GM23248 (cell line): ENCODE data around the gene SPOCK2. TPM values are rescaled to one million over a fixed set of nuclear protein-coding genes. Genes with fewer than 3 reads are reported as not detected.

ENCODE experiments used
- DNase-seq: peaks from one replicate; pipeline ENCODE4 v3.0.0-alpha.2; 2015
- H2AFZ ChIP-seq: fragments of 200-600 bp; sonication (generic); 2 replicates; pipeline ENCODE4 v1.6.1; 2016; ENCODE audit warnings: antibody characterized with exemption
- H3F3A ChIP-seq: fragments of 200-600 bp; sonication (generic); 2 replicates; pipeline ENCODE4 v1.6.1; 2016; ENCODE audit warnings: mild to moderate bottlenecking, antibody characterized with exemption, mixed run types; ENCODE audit not compliant: insufficient read depth
- H3K27ac ChIP-seq: fragments of 200-600 bp; sonication (generic); 2 replicates; pipeline ENCODE4 v1.5.1; 2016; ENCODE audit warnings: mild to moderate bottlenecking
- H3K27me3 ChIP-seq: fragments of 200-600 bp; sonication (generic); replicated peaks from 2 replicates; pipeline ENCODE4 v1.6.1; 2016; ENCODE audit warnings: mild to moderate bottlenecking; ENCODE audit not compliant: insufficient read depth
- H3K36me3 ChIP-seq: fragments of 200-600 bp; sonication (generic); 2 replicates; pipeline ENCODE4 v1.6.1; 2016; ENCODE audit warnings: low read depth, mild to moderate bottlenecking
- H3K4me1 ChIP-seq: fragments of 200-600 bp; sonication (generic); 2 replicates; pipeline ENCODE4 v1.6.1; 2016; ENCODE audit warnings: mild to moderate bottlenecking; ENCODE audit not compliant: insufficient read depth
- H3K4me2 ChIP-seq: fragments of 200-600 bp; sonication (generic); one replicate; pipeline ENCODE4 v1.6.1; 2016; ENCODE audit warnings: mild to moderate bottlenecking; ENCODE audit not compliant: unreplicated experiment
- H3K4me3 ChIP-seq: fragments of 200-600 bp; sonication (generic); 2 replicates; pipeline ENCODE4 v1.5.1; 2016; ENCODE audit warnings: mild to moderate bottlenecking
- H3K79me2 ChIP-seq: fragments of 200-600 bp; sonication (generic); 2 replicates; pipeline ENCODE4 v1.6.1; 2016; ENCODE audit warnings: mild to moderate bottlenecking; ENCODE audit not compliant: insufficient read depth
- H3K9ac ChIP-seq: fragments of 200-600 bp; sonication (generic); 2 replicates; pipeline ENCODE4 v1.6.1; 2016; ENCODE audit warnings: mild to moderate bottlenecking
- H3K9me2 ChIP-seq: fragments of 200-600 bp; sonication (generic); 2 replicates; pipeline ENCODE4 v1.6.1; 2016; ENCODE audit warnings: mixed run types, mild to moderate bottlenecking, moderate library complexity; ENCODE audit not compliant: insufficient read depth
- H3K9me3 ChIP-seq: fragments of 200-600 bp; sonication (generic); one replicate; pipeline ENCODE4 v1.6.1; 2017; ENCODE audit warnings: low read depth
- H4K20me1 ChIP-seq: fragments of 200-600 bp; sonication (generic); 2 replicates; pipeline ENCODE4 v1.6.0; 2016; ENCODE audit not compliant: insufficient read depth
- EZH2 ChIP-seq: fragments of 200-600 bp; sonication (generic); IDR thresholded peaks from 2 replicates; pipeline ENCODE4 v1.6.1; 2018; ENCODE audit warnings: antibody characterized with exemption, mild to moderate bottlenecking; ENCODE audit not compliant: insufficient read depth, poor library complexity, severe bottlenecking
- EZH2phosphoT487 ChIP-seq: fragments of 200-600 bp; sonication (generic); IDR thresholded peaks from 2 replicates; pipeline ENCODE4 v1.6.1; 2018; ENCODE audit warnings: antibody characterized with exemption, moderate library complexity, mild to moderate bottlenecking, low read depth; ENCODE audit not compliant: insufficient read depth
- WGBS, 2 experiments: methylation state at CpG; one replicate each; pipeline ENCODE4 v1.1.6; 2015 to 2017; ENCODE audit warnings: low lambda C conversion rate in 2 of 2, low coverage in 1 of 2; ENCODE audit errors: missing lambda C conversion rate in 2 of 2; 5-methylcytosine and 5-hydroxymethylcytosine counted together
- in situ Hi-C: fragments of 300-500 bp; cut with MboI; formaldehyde crosslinking; loops from 2 replicates; pipeline ENCODE4 v1.15.0; 2020
- polyA plus RNA-seq: library from polyadenylated mRNA; unstranded; fragments of >200 nt; fragmentation: Nextera tagmentation; extraction: Ambion mirVana; gene quantifications from 2 replicates; pipeline ENCODE4 v1.2.1, GENCODE V29; 2016
- total RNA-seq: library from RNA; depleted of rRNA; stranded (reverse); fragments of >200 nt; shearing (Covaris generic); gene quantifications from 2 replicates; pipeline ENCODE4 v1.2.3, GENCODE V29; 2014

SPOCK2 gene
- total and polyA plus RNA-seq, 2 experiments from 2014 or later, result 0.04 TPM; not detected in 1

GRCh38 chr10:72121389-72121788 lies 33.0 kb upstream of the SPOCK2 start:
- Histone ChIP-seq H3K79me2 (no peaks in the 10 kb centered on the region), H3K27ac (no peak overlapping the region), H2AFZ (no peak overlapping the region), H3K4me2 (no peak overlapping the region), H3K9me3 (no peaks in the 10 kb centered on the region), H4K20me1 (no peaks in the 10 kb centered on the region), H3K36me3 (no peaks in the 10 kb centered on the region; the same call in 1 of the 2 replicates), H3K9ac (no peak overlapping the region), H3K27me3 (no peaks in the 10 kb centered on the region), H3K4me1 (peaks cover 15% of the 10 kb centered on the region), H3K4me3 (no peak overlapping the region), H3K9me2 (no peaks in the 10 kb centered on the region), H3F3A (peaks cover 17% of the 10 kb centered on the region)
- in situ Hi-C loops, result no loop called here
- TF ChIP-seq EZH2 (no peak), EZH2phosphoT487 (no peak)
- 94 to 97% methylated on average over 1 of the region's 1 CpG for WGBS, 2 experiments
- DNase-seq, result no peak

- H3K79me2 ChIP-seq, result no peaks in the 10 kb centered on the region
Observed at GRCh38 chr10:72116372-72116771, 28.0 kb upstream of the SPOCK2 start.

GRCh38 chr10:72114706-72115450 lies 26.5 kb upstream of the SPOCK2 start:
- no peaks in the 10 kb centered on the region for H3F3A ChIP-seq
- H3K27ac ChIP-seq, result no peak overlapping the region
- H2AFZ ChIP-seq, result no peak overlapping the region
- no peaks in the 10 kb centered on the region; the same call in 1 of the 2 replicates for H3K36me3 ChIP-seq
- no peaks in the 10 kb centered on the region for H3K27me3 ChIP-seq
- H3K4me3 ChIP-seq, result no peak overlapping the region
- no peaks in the 10 kb centered on the region for H3K9me2 ChIP-seq
- no peak for DNase-seq
- H3K9me3 ChIP-seq, result no peaks in the 10 kb centered on the region
- WGBS, 2 experiments, result 61 to 72% methylated on average over 2 of the region's 2 CpGs
- TF ChIP-seq EZH2phosphoT487 (no peak), EZH2 (no peak)
- H3K79me2 ChIP-seq, result no peaks in the 10 kb centered on the region
- no peaks in the 10 kb centered on the region for H3K4me1 ChIP-seq
- in situ Hi-C loops, result no loop called here
- no peak overlapping the region for H3K4me2 ChIP-seq
- no peaks in the 10 kb centered on the region for H4K20me1 ChIP-seq
- no peak overlapping the region for H3K9ac ChIP-seq

More at GRCh38 chr10:72116372-72116771, 28.0 kb upstream of the SPOCK2 start:
- Histone ChIP-seq H3F3A (no peaks in the 10 kb centered on the region), H3K4me1 (no peaks in the 10 kb centered on the region), H3K27ac (no peak overlapping the region), H3K4me2 (no peak overlapping the region), H3K9me3 (no peaks in the 10 kb centered on the region), H3K9ac (no peak overlapping the region), H3K9me2 (no peaks in the 10 kb centered on the region), H4K20me1 (no peaks in the 10 kb centered on the region), H3K36me3 (no peaks in the 10 kb centered on the region; the same call in 1 of the 2 replicates), H3K27me3 (no peaks in the 10 kb centered on the region), H3K4me3 (no peak overlapping the region), H2AFZ (no peak overlapping the region)
- DNase-seq, result no peak
- WGBS, 2 experiments, result 91 to 96% methylated on average over 2 of the region's 2 CpGs
- TF ChIP-seq EZH2 (no peak), EZH2phosphoT487 (no peak)
- in situ Hi-C loops, result no loop called here

GRCh38 chr10:72110673-72111401 lies 22.5 kb upstream of the SPOCK2 start:
- Histone ChIP-seq H3K9me2 (no peaks in the 10 kb centered on the region), H3F3A (no peaks in the 10 kb centered on the region), H3K4me2 (no peak overlapping the region), H4K20me1 (no peaks in the 10 kb centered on the region), H3K36me3 (no peaks in the 10 kb centered on the region), H3K79me2 (no peaks in the 10 kb centered on the region), H3K4me1 (no peaks in the 10 kb centered on the region), H3K9ac (no peak overlapping the region), H3K9me3 (no peaks in the 10 kb centered on the region), H3K4me3 (no peak overlapping the region), H3K27me3 (no peaks in the 10 kb centered on the region), H2AFZ (no peak overlapping the region), H3K27ac (no peak overlapping the region)
- no peak for DNase-seq
- in situ Hi-C loops, result no loop called here
- no peak for TF ChIP-seq EZH2phosphoT487
- no peak for TF ChIP-seq EZH2
- WGBS, 2 experiments, result 86 to 91% methylated on average over 11 of the region's 11 CpGs
